22Rv1 (cell line): Measurements from ENCODE around the gene MGAT3.

Experiments used
- H3K27ac ChIP-seq: fragments of 450-650 bp; 2 replicates; pipeline ENCODE4 v1.5.1; 2017
- ZFX ChIP-seq: fragments of 450-650 bp; IDR thresholded peaks from 2 replicates; pipeline ENCODE4 v1.6.1; 2017; ENCODE audit warnings: antibody characterized with exemption, borderline replicate concordance
- TF ChIP-seq, protein P1 (sequence below): fragments of 450-650 bp; IDR thresholded peaks from 2 replicates; pipeline ENCODE4 v1.5.1; 2017; ENCODE audit warnings: mild to moderate bottlenecking

Gene MGAT3

GRCh38 chr22:39462443-39463221 is 5.8 kb downstream of the MGAT3 start:
- TF ChIP-seq, protein P1, sequence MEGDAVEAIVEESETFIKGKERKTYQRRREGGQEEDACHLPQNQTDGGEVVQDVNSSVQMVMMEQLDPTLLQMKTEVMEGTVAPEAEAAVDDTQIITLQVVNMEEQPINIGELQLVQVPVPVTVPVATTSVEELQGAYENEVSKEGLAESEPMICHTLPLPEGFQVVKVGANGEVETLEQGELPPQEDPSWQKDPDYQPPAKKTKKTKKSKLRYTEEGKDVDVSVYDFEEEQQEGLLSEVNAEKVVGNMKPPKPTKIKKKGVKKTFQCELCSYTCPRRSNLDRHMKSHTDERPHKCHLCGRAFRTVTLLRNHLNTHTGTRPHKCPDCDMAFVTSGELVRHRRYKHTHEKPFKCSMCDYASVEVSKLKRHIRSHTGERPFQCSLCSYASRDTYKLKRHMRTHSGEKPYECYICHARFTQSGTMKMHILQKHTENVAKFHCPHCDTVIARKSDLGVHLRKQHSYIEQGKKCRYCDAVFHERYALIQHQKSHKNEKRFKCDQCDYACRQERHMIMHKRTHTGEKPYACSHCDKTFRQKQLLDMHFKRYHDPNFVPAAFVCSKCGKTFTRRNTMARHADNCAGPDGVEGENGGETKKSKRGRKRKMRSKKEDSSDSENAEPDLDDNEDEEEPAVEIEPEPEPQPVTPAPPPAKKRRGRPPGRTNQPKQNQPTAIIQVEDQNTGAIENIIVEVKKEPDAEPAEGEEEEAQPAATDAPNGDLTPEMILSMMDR = no peak
- no peak for TF ChIP-seq ZFX
- H3K27ac ChIP-seq = no peak overlapping the region

DNA sequence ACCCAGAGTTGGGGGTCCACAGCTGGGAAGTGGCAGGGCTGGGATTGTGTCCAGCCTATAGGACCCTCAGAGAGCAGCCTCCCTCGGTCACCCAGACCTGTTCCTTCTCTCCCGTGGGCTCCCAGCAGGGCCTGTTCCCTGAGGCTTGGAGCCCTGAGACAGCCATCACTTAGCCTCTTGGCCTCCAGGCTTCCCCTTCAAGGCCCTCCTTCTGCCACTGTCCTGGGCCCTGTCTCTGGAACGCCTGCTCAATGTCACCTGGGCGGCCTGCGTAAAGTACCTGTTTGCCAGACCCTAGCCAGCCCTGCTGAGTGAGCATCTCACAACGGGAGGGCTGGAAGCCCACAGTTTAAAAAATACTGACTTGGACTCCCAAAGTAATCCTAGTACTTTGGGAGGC is 6.5 kb downstream of the MGAT3 start:
- no peak for TF ChIP-seq ZFX
- TF ChIP-seq, protein P1 = no peak
- no peak overlapping the region for H3K27ac ChIP-seq

DNA sequence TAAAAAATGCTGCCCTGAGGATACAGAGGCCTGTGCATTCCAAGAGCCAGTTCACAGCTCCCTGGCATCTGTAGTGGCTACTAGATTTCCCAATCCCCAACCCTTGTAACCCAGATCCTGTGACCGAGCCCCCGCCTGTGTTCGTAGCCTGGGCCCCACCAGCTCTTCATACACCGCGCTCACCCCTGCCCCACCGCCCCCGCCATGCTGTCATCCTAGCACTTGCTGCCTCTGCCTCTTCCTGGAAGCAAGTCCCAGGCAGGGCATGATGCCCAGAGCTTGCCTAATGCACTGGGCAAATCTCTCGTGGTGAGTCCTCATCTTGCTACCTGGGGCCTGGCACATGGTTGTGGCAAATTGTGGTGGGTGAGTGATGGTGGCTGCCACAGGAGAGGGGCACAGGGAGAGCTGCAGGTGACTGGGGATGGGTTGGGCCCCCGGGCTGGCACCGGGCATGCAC is 7.1 kb downstream of the MGAT3 start:
- TF ChIP-seq ZFX = no peak
- TF ChIP-seq, protein P1 = no peak

DNA sequence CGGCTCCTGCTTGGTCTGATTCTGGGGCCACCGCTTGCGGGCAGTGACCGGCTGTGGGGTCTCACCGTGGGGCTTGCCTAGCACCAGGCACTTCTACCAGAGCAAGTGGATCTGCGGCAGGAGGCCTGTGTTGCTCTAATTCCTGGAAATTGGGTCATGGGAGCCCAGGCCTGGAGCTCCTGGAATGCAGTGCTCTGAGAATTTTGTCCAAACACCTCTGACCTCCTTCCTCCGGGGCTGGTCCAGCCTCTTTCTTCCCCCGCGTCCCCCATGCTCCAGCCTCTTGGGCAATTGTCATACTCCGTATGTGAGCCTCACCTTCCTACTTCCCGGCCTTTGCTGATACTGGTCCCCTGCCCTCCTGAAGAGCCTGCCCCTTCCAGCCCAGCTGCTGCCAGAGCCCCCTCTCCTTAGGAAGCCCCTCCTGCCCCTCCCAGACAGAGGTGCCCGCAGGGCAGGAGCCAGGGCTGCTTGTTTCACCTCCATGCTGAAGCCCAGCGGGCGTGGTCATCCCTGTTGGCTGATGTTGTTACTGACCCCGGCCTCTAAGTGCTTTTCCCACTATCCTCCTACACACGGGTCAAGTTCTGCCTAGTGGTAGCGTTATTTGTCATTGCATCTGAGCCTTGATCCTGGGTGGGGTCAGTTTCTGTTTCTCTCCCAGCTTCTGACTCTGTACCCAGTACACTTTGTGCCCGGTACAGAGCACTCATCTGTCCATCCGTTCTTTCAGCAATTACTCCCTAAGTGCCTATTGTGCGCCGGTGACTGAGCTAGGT is 9.6 kb downstream of the MGAT3 start:
- no peak overlapping the region for H3K27ac ChIP-seq
- TF ChIP-seq, protein P1 = no peak
- TF ChIP-seq ZFX = no peak

More for the DNA sequence above, 7.1 kb downstream of the MGAT3 start:
- H3K27ac ChIP-seq = no peak overlapping the region

DNA sequence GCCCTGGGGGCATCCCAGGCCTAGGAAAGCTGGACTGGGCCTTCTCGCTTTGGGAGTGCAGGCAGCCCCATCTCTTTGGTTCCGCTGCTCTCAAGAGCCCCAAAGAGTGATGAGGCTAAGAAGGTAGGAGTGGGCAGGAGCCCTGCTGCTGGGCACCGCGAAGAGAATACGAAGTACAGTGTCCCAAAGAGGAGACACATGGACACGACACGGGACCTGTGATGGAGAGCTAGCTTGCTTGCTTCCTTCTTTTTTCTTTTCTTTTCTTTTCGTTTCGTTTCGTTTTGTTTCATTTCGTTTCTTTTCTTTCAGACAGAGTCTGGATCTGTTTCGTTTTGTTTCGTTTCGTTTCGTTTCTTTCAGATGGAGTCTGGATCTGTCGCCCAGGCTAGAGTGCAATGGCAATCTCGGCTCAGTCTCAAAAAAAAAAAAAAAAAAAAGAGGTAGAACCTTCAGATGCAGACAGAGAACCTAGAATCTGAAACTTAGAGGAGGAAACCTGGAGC is 10.6 kb downstream of the MGAT3 start:
- H3K27ac ChIP-seq = no peak overlapping the region
- TF ChIP-seq ZFX = no peak
- TF ChIP-seq, protein P1 = no peak

- no peak for TF ChIP-seq ZFX
- TF ChIP-seq, protein P1 = no peak
- no peak overlapping the region for H3K27ac ChIP-seq
Observed at GRCh38 chr22:39468487-39469325, 11.9 kb downstream of the MGAT3 start.
